ENCODE measurements around the gene TGM2.

The TGM2 gene

GRCh38 chr20:38135271-38135650 is 29.8 kb downstream of the TGM2 start (continued):
- no peak for TF ChIP-seq TSHZ2 (CRISPR knock-in tag; IDR thresholded peaks at IDR 0.05)

GRCh38 chr20:38134427-38135270 is 30.4 kb downstream of the TGM2 start:
- peak; percentile 69 for ATAC-seq
- TF ChIP-seq CSDC2 (CRISPR knock-in tag; IDR thresholded peaks at IDR 0.05) (no peak; the same call in 1 of the 2 replicates), ESRRG (CRISPR knock-in tag; IDR thresholded peaks at IDR 0.05) (0 out of 2 replicates have a peak, but pooled peaks have one; percentile 8), CREB5 (CRISPR knock-in tag; IDR thresholded peaks at IDR 0.05; ENCODE audit: low read depth) (no peak), ZNF8 (CRISPR knock-in tag; IDR thresholded peaks at IDR 0.05) (peak; percentile 19; the same call in 1 of the 2 replicates), OSR1 (CRISPR knock-in tag; IDR thresholded peaks at IDR 0.05) (no peak), TCF4 (CRISPR knock-in tag; IDR thresholded peaks at IDR 0.05; ENCODE audit: borderline replicate concordance) (no peak), ZFP3 (CRISPR knock-in tag; IDR thresholded peaks at IDR 0.05) (peak; percentile 87), SNAI2 (CRISPR knock-in tag; IDR thresholded peaks at IDR 0.05) (peak; percentile 91), CSRNP3 (CRISPR knock-in tag; IDR thresholded peaks at IDR 0.05) (no peak), PATZ1 (CRISPR knock-in tag; IDR thresholded peaks at IDR 0.05; ENCODE audit: borderline replicate concordance) (0 out of 2 replicates have a peak, but pooled peaks have one; percentile 24), ZFP30 (CRISPR knock-in tag; IDR thresholded peaks at IDR 0.05) (no peak), ZC3H10 (CRISPR knock-in tag; IDR thresholded peaks at IDR 0.05) (no peak), ZNF565 (CRISPR knock-in tag; conservative IDR thresholded peaks at IDR 0.05; ENCODE audit: low read depth) (peak; percentile 19; the same call in 1 of the 2 replicates), TSHZ2 (CRISPR knock-in tag; IDR thresholded peaks at IDR 0.05) (peak; percentile 66), GLIS3 (CRISPR knock-in tag; IDR thresholded peaks at IDR 0.05) (no peak), PPARA (CRISPR knock-in tag; IDR thresholded peaks at IDR 0.05; ENCODE audit: borderline replicate concordance) (0 out of 2 replicates have a peak, but pooled peaks have one; percentile 28), RARB (CRISPR knock-in tag; IDR thresholded peaks at IDR 0.05) (no peak; the same call in 1 of the 2 replicates), BACH2 (CRISPR knock-in tag; IDR thresholded peaks at IDR 0.05; ENCODE audit: borderline replicate concordance) (no peak), ZNF70 (CRISPR knock-in tag; IDR thresholded peaks at IDR 0.05) (no peak; the same call in 1 of the 2 replicates), ISL1 (CRISPR knock-in tag; IDR thresholded peaks at IDR 0.05) (peak; percentile 41), ARNTL (CRISPR knock-in tag; IDR thresholded peaks at IDR 0.05; ENCODE audit: borderline replicate concordance, low read depth) (no peak), TOX (CRISPR knock-in tag; IDR thresholded peaks at IDR 0.05; ENCODE audit: borderline replicate concordance) (0 out of 2 replicates have a peak, but pooled peaks have one; percentile 6), POU6F1 (CRISPR knock-in tag; IDR thresholded peaks at IDR 0.05; ENCODE audit: borderline replicate concordance, low read depth) (peak; percentile 88)
